Kidney tubule cell (primary cell): ENCODE measurements around the gene SLC24A3.
A peak's percentile ranks its signal among the peaks of the same experiment; 100 is the strongest.

ENCODE experiments used
- DNase-seq: peaks from one replicate; pipeline ENCODE4 v3.0.0-alpha.2; 2018; ENCODE audit warnings: low spot score

SLC24A3 gene

DNA sequence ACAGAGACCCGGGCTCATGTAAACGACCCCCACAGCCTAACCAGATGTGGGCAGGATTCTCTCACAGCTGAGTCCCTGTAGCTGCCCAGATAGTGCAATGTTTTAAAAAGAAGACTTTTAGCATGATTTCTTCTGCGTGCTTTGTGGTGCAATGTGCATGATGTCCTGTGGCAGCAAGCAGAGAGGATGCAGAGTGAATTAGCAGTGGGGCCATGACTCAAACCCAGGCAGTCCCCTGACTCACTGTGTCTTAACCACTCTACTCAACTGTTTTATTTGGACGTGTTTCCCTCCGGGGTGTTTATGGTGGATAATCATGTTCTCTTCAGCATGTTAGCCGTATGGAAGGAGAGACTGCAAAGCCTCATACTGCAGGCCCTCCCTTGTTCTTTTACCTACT, 247.9 kb downstream of the SLC24A3 start:
- no peak for DNase-seq

- DNase-seq = no peak
Observed at GRCh38 chr20:19462491-19462890, 250.0 kb downstream of the SLC24A3 start.

GRCh38 chr20:19463597-19463996, 251.2 kb downstream of the SLC24A3 start:
- no peak for DNase-seq

DNA sequence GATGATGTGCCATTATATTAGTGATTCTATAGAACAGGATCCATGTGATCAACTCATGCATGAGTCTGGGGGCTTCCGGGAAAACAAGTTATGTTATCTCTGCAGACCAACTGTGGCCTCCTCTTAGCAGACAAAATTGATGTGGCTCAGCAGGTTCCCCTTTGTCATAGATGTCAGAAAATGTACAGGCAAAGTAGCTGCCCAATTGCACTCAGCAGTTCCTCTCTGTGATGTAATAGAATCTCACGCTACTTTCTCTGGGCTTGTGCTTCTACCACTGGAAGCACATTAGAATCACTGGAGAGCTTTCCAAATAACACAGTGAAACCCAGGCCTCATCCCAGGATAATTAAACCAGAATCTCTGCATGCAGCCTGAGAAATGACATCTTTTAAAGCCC, 253.1 kb downstream of the SLC24A3 start:
- DNase-seq = no peak

DNA sequence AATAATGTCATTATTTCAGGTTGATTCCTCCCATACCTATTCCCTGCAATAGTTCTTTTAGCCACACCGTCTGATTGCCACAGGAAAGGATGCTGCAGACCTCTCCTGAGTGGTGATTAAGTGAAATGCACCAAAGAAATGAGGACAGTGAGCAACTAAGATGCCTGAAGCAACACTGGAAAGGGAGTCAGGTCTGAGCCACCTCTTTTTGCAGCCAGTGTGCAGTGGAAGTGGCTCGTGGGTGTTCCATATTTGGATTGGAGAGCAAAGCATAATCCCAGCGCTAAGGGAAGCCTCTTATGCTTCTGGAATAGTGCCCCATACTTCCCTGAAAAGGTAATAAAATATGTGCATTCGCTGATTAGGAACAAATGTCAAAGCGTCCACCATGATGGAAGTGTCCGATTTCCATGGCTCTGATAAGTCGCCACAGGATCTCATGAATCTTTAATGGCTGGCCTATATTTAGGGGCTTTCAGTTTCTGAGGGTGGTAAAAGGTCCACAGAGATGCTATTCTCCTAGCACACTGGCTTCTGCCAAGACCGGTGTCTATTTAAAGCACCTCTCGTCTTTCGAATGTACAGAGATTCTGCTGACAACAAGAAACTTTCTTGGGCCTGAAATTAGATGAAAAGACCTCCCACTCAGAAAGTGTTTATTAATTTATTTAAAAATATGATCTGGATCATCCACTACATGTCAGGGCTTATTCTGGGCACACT, 253.9 kb downstream of the SLC24A3 start:
- no peak for DNase-seq

DNA sequence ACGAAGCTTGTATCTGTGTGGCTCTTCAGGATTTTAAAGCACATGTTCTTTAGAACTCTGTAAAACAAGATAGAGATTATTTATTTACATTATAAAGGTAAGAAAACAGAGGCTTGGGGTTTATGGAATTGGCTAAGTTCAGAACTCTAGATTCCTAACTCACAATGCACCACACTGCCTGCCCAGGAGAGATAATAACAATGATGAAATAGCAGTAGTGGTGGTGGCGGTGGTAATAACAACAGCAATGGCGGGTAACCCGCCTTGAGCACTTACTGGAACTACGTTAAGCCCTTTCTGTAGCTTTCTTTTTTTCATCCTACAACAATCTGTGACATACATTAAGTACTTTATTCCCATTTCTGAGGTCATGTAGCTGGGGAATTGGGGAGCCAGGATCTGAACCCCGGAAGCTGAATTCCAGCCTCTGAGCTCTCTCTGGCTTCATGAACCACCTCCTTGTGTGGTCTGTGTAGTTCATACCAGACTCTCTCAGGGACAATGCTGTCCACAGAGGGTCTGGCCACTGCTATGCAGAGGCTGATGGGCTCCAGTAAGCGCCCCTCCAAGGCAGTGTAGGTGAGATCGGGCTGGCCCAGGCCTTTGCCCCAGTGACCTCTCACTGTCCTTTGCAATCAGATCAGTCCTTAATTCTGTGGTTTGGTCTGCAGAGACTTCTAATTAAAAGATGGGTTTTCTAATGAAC, 260.9 kb downstream of the SLC24A3 start:
- DNase-seq = no peak

GRCh38 chr20:19473922-19474286, 261.5 kb downstream of the SLC24A3 start:
- DNase-seq = no peak

GRCh38 chr20:19478320-19478895, 266.0 kb downstream of the SLC24A3 start:
- DNase-seq = no peak

DNA sequence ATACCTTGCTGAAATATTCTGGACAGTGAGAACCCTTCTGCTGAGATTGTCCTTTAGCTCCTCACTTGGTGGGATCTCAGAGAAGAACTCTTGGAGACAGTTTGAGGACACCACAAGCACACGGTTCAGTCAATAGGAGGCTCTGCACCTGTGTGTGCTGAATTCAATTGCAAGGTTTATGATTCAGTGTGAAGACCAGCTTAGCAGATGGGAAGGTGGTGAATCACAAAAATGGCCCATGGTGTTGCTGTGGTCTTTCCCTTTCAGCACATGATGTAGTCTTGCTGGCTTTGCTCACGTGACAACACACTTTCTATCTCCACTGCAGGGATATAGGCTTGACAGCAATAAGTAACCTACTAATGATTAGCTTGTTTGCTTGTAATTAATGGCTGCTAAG, 270.3 kb downstream of the SLC24A3 start:
- no peak for DNase-seq

- DNase-seq = no peak
Observed at GRCh38 chr20:19483309-19483708, 270.9 kb downstream of the SLC24A3 start.

DNA sequence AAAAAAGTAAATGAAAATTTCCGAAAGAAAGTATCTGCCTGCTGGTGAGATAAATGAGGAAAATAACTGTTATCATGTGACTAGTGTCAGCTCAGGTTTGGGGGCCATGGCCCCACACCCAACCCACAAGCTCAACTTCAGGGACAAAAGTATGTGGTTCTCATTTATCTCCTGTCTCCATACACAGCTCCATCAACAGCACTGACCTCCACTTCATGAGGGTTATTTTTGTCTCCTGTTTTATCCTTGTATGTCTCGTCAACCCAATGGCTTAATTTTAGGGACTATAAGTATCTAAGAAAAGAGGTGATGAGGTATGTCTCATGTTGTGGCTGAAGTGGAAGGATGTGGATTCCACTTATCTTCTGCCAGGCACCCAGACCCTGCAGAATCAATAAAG, 274.0 kb downstream of the SLC24A3 start:
- no peak for DNase-seq

DNA sequence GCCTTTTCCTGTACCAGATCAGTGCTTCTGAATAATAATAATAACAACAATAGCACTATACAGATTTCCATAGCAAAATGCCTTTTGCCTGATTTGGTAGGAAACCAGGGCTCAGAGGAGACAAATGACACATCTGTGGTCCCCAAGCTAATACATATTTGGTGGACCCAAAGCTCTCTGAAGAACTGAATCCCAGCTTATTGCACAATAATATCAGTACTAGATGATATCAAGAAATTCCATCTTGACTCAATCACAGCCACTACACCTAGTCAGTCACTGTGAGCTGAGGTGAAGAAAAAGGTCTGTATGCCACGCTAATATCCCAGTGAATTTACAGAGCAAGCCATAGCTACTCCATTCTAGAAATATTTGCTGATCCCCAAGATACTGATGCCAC, 275.0 kb downstream of the SLC24A3 start:
- DNase-seq = no peak

GRCh38 chr20:19491241-19491640, 278.8 kb downstream of the SLC24A3 start:
- DNase-seq = no peak

- no peak for DNase-seq
Observed at GRCh38 chr20:19492116-19492515, 279.7 kb downstream of the SLC24A3 start.

GRCh38 chr20:19492687-19493336, 280.4 kb downstream of the SLC24A3 start:
- DNase-seq = no peak

- DNase-seq = no peak
Observed at GRCh38 chr20:19493794-19494495, 281.5 kb downstream of the SLC24A3 start.

DNA sequence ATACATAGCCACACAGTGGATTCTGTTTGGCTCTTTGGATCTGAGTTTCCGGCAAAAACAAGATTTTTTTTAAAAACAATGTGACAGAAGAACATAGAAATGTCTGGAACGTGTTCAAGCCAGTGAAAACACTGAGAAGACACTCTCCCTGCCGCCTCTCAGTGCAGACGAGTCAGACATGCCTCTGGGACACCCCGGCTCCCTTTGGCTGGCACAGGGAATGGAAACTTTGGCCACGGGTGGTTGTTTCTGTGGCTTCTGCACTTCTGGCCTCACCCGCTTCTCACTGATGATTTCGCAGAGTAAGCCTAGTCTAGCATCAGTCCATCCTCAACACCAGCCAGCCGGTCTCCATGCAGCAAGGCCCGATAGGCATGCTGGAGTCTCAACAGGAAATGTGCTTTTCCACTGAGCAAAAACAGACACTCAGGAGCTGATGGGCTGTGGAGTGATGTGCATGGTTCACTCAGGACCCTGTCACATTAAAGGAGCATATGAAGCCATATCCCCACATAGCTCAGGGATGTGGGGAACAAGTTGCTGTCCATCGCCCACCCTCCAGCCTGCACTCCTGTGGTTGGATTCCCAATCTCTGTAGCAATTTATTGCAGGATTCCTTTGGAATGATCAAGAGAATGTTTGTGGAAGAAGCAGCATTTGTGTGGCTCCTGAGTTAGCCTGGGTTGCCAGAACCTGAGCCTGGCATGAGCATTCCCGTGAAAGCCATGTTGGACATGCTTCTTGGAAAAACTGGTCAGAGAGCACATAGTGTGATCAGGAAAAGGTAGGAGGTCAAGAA, 283.7 kb downstream of the SLC24A3 start:
- DNase-seq = no peak

DNA sequence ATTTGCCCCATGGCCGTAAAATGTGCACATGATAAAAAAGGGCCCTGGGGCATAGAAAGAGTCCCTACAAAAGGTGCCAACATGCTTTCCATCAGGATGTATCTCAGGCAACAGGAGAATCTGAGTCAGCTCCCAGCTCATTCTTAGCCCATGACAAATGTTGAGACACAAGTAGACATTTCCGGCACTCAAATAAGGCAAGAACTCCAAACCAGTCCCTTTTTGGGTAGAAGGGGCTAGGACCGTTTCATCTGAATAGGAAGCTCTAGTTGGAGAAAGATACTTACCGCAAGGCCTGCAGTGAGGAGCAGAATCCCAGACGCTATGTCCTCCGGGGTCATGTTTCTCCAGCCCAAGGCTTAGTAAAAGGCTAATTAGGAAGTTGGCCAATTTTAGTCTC, 284.6 kb downstream of the SLC24A3 start:
- DNase-seq = peak; percentile 3

GRCh38 chr20:19498756-19499155, 286.3 kb downstream of the SLC24A3 start:
- DNase-seq = no peak

DNA sequence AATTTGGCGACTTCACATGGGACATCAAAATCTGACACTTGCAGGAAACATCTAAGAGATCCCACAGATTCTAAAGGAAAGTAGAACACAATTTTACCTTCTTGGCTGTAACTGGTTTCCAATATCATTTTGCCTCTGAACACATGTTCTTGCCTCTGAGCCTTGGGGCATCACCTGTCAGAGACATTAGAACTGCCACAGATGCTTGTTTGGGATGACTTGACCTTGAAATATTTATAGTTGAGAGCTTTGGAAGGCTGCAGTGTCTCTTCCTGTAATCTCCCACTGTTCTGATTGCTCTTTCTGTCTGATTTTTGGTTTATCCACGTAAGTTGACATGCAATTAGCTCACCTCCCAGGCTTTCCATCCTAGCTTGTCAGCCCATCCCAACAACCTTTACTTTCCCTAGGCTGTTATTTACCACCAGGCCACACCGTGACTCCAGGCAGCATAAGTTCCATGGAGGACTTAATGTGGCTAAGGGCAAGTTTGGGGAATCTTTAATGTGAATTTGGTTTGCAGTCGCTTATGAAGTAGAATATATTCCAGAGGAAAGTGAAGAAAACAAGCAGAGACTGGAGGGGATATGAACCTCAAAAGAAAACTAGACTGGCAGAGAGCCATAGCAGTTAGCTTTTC, 289.2 kb downstream of the SLC24A3 start:
- DNase-seq = no peak

DNA sequence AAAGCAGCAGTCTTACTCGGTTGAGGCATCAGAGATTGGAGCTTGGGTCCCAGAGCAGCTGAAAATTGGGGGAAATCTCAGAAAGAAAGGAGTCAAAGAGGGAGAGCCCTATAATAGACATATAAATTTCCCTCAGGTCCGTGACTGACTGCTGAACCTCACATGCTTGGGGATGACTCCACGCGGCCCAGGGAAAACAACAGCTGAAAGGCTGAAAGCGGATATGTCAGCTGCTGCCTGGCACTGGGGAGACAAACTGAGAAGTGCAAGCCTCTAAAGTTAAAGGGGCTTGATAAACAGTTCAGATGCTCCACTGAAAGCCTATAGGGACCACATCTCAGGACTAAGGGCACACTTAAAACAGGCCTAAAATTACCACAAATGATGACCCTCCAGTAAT, 289.7 kb downstream of the SLC24A3 start:
- DNase-seq = no peak
